Measurements from ENCODE around the gene NDUFB4.

DNA sequence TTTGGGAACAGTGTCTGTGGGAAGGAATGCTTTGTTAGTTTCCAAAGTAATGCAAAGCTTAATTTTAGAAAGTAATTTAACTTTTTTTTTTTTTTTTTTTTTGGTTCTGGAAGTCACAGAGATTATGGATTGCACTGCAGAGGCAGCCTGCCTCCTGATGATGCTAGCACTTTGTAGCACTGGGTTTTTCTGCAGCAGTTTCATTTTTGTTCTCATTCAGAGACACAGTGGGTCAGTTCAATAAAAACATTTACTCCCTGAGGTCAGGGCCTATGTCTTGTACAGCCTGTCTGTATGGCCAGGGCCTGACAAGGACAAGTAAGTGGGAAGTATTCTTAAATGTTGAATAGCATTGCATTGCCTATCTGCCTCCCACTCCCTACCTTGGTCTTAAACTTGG is 39.0 kb upstream of the NDUFB4 start:
- TF ChIP-seq CTCF (IDR thresholded peaks at IDR 0.05; ENCODE audit: low read depth, low read length) (no peak), EZH2phosphoT487 (IDR thresholded peaks at IDR 0.05; ENCODE audit: low read depth) (no peak)
